GM12872 (cell line): ENCODE data around the gene PDIA5.

ENCODE experiments used
- CTCF ChIP-seq: IDR thresholded peaks from 3 replicates; pipeline ENCODE4 v1.5.1; 2011; ENCODE audit warnings: low read depth, mild to moderate bottlenecking, low read length, moderate library complexity; ENCODE audit not compliant: insufficient read depth

PDIA5 gene

GRCh38 chr3:123085932-123086627 lies 19.3 kb downstream of the PDIA5 start:
- no peak for TF ChIP-seq CTCF

- TF ChIP-seq CTCF: no peak
Observed at GRCh38 chr3:123088387-123088786, 21.6 kb downstream of the PDIA5 start.

- no peak for TF ChIP-seq CTCF
Observed at GRCh38 chr3:123089611-123090331, 22.9 kb downstream of the PDIA5 start.

GRCh38 chr3:123090728-123091531 lies 24.1 kb downstream of the PDIA5 start:
- no peak for TF ChIP-seq CTCF

GRCh38 chr3:123092243-123092642 lies 25.4 kb downstream of the PDIA5 start:
- TF ChIP-seq CTCF: no peak

GRCh38 chr3:123093696-123094095 lies 26.9 kb downstream of the PDIA5 start:
- no peak for TF ChIP-seq CTCF
